ENCODE results near the gene ACTL8. TPM values are rescaled to one million over a fixed set of nuclear protein-coding genes. Genes with fewer than 3 reads are reported as not detected.

ACTL8 gene
- total RNA-seq, 1 donor from 2014 or later, result not detected

DNA sequence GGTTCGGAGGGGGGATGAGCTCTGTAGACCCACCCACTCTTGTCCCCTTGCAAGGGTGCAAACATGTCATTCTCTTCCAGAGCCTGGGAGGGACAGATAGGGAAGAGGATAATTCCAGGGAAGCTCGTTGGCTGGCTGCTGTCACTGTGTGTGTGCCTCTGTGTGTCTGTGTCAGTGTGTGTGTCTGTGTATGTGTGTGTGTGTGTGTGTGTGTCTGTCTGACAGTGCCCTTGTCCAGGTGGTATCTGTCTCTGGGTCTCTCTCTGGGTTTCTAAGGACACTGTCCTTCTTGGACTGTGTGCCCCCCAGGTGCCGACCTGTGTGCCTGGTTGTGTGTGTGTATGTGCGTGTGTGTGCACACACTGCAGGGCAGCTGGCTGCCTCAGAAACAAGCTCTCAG, 90.5 kb downstream of the ACTL8 start:
- no peak for DNase-seq

- DNase-seq, result no peak
Observed at GRCh38 chr1:17846341-17846740, 91.2 kb downstream of the ACTL8 start.

DNA sequence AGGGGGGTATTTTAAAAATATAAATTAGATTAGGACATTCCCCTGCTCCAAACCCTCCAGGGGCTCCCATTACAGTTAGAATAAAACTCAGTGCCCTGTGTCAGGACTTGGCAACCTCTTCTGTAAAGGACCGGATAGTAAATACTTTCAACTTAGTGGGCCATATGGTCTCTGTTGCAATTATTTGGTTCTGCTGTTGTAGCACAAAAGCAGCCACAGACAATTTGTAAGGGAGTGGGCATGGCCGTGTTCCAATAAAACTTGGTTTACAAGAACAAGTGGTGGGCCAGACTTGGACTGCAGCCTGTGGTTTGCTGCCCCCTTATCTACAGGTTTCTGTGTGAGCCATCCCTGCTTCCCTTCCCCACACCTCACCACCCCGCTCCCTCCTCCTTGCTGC, 92.0 kb downstream of the ACTL8 start:
- DNase-seq, result no peak

DNA sequence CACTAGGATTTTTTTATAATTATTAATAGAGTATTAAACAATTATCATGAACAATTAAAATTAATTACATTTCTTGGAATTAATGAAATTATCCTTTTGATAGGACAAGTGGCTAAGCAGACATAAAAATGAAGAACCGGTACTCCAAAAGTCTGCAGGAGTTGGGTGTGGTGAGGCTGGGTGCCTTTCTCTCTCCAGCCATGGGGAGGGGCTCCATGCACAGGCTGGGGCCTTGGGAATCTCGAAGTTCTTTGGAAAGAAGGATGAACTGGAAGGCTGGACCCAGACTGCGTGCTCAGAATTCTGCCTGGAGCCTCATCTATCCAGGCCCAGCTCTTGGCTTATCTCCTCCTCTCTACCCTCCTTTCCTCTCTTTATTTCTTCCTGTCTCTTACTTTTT, 94.1 kb downstream of the ACTL8 start:
- DNase-seq, result no peak

GRCh38 chr1:17851056-17851455, 95.9 kb downstream of the ACTL8 start:
- no peak for DNase-seq

- no peak for DNase-seq
Observed at GRCh38 chr1:17852383-17852782, 97.2 kb downstream of the ACTL8 start.

DNA sequence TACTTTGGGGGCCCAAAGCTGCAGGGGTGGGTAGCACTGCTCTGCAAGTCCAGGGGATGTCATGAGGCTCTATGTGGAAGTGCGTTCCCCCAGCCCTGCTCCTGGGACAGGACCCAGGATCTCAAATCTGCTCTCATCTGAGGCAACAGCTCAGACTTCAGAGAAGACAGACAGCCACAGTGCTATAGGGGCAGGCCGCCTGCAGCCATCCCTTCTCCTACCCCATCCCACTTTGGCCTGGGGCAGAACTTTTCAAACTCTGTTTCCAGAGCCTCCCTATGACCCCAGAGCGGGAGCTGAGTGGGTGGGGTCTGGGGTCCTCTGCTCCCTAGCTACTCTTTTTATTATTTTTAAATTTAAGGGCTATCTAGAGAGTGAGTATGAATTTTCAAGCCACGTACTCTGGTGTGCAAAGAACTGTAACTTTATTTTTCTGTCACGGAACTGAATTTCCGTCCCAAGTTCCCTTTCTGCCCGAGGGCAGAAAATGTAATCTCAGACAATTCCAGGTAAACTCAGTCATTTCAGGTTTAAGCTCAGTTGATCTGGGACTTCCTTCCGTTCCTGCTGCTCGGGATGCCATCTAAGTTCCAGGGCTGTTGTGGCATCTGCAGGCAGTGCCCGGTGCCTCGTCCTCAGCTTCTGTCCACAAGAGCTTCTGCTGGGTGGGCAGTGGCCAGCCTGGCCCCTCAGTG, 98.3 kb downstream of the ACTL8 start:
- DNase-seq, result no peak

- peak; percentile 79 for DNase-seq
Observed at GRCh38 chr1:17856496-17857108, 101.5 kb downstream of the ACTL8 start.

GRCh38 chr1:17857109-17857499, 102.0 kb downstream of the ACTL8 start:
- no peak for DNase-seq

DNA sequence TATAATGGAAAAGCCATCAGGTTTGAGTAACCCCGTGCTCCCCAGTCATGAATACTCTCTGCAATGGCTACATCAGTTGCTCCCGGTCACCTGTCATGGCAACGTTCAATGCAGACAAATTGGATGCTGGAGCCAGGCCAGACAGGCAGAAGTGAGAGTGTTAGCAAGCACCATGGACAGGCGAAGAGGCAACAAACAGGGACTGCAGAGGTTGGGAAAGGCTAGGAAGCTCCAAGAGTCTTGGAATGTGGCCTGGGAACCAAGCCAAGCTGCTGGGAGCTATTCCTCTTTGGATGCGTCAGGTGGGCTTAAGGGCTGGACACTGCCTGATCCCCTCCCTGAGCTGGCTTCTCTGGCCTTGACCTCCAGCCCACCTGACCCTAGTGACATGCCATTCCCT, 102.9 kb downstream of the ACTL8 start:
- DNase-seq, result peak; percentile 34

- no peak for DNase-seq
Observed at GRCh38 chr1:17860812-17861211, 105.7 kb downstream of the ACTL8 start.

- DNase-seq, result no peak
Observed at GRCh38 chr1:17861685-17862084, 106.6 kb downstream of the ACTL8 start.

DNA sequence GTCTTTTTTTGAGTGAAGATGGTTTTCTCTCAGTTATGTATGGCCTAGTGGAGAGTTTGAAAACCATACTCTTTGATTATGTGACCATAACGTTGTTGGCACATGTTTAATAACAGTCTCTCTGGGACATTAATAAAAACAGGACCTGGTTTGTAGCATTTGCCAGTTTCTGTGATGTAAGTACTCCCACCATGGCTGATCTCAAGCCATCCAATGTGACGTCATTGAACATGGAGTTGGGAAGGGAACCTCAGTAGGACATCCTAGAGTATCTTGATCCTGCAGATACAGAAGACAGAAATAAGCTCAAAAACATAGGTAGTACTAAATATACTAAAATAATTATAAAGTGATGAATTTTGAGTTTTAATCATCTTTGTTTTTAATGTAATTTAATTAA, 107.0 kb downstream of the ACTL8 start:
- no peak for DNase-seq

GRCh38 chr1:17865912-17866739, 111.0 kb downstream of the ACTL8 start:
- no peak for DNase-seq

DNA sequence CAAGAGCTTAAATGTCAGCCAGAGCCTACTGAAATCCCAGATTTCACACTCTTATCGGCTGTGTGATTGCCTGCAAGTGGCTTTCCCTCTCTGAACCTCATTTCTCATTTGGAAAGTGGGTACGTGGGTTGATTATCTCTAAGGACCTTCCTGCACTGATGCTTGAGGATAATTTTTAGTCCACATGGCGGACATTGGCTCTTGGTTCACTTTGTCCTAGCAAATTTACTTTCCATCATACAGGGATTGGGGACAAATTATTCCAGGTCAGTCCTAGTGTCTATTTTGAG, 111.6 kb downstream of the ACTL8 start:
- DNase-seq, result no peak

DNA sequence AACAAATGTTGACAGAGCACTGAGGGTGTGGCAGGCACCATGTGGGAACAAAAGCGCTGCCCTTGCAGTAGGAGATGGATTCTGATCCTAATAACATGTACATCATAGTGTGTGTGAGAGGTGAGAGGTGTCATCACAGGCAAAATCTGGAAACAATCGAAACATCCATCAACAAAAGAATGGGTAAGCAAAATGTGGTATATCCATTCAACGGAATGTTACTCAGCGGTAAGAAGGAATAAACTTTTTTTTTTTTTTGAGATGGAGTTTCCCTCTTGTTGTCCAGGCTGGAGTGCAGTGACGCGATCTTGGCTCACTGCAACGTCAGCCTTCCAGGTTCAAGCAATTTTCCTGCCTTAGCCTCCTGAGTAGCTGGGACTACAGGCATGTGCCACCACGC, 112.3 kb downstream of the ACTL8 start:
- DNase-seq, result no peak

DNA sequence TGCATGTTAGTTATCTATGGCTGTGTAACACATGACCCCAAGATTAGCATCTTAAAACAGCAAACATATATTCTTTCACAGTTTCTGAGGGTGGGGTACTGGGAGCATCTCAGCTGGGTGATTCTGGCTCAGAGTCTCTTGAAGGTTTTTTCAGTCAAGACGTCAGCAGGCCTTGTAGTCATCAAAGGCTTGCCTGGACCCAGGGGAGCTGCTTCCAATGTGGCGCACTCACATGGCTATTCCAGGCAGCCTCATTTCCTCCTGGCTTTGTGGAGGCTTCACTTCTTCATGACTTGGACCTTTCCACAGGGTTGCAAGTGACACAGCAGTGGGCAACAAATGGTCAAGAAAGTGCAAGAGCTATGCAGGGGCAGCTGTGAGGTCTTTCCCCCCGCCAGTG, 114.7 kb downstream of the ACTL8 start:
- no peak for DNase-seq

DNA sequence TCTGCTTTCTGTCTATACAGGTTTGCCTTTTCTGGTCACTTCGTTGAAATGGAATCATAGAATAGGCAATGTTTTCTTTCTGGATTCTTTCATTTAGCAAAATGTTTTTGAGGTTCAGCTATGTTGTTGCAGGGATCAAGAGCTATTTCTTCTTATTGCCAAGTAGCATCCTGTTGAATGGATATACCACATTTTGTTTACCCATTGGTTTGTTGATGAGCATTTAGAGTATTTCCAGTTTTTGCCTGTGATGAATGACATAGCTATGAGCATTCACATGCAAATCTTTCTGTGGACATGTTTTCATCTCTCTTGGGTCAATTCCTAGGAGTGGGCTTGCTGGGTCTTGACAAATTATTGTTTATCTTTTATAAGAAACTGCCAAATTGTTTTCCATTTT, 115.5 kb downstream of the ACTL8 start:
- no peak for DNase-seq

GRCh38 chr1:17873007-17873675, 118.0 kb downstream of the ACTL8 start:
- peak; percentile 28 for DNase-seq

DNA sequence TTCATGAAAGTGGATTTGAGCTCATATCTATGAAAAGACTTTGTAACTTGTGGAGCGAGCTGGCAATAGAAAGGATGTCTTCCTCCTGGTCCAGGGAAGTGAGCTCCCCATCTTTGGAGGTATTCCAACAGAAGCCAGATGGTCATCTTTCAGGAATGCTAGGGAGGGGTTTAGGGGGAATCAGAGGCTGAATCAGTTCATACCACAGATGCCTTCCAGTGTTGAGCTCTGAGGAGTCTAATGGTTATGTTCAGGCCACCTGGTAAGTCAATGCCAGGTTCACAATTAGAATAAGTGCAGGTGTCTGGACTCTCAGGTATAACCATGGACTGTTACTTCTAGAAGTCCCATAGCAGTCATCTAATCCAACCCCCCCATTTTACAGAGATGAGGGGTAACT, 119.1 kb downstream of the ACTL8 start:
- DNase-seq, result no peak

- DNase-seq, result peak; percentile 17
Observed at GRCh38 chr1:17874710-17875109, 119.6 kb downstream of the ACTL8 start.

GRCh38 chr1:17875171-17875881, 120.2 kb downstream of the ACTL8 start:
- DNase-seq, result no peak

Data from tongue (tissue), 2 donors.